GM20000 (cell line): ENCODE data around the gene WNT5A.
"Not testable (repeated sequence)": the region's sequence is repeated elsewhere in the genome, so short reads cannot be mapped to it uniquely, and the experiment has no call there.

Source experiments
- DNase-seq: peaks from one replicate; pipeline ENCODE4 v3.0.0; 2012; ENCODE audit warnings: low spot score
- CTCF ChIP-seq: IDR thresholded peaks from 2 replicates; pipeline ENCODE4 v1.5.1; 2012; ENCODE audit warnings: mild to moderate bottlenecking, control low read depth; ENCODE audit errors: extremely low read depth, missing control alignments

WNT5A gene

GRCh38 chr3:55505776-55506175, 18.7 kb upstream of the WNT5A start:
- DNase-seq, result no peak
- no peak for TF ChIP-seq CTCF

- not testable (repeated sequence) for DNase-seq
These were observed 18.0 kb upstream of the WNT5A start for GRCh38 chr3:55505102-55505501.

GRCh38 chr3:55501905-55502304, 14.8 kb upstream of the WNT5A start:
- TF ChIP-seq CTCF, result no peak
- no peak for DNase-seq

- DNase-seq, result no peak
- no peak for TF ChIP-seq CTCF
These were observed 13.6 kb upstream of the WNT5A start for GRCh38 chr3:55500555-55501330.

GRCh38 chr3:55498520-55498919, 11.4 kb upstream of the WNT5A start:
- no peak for TF ChIP-seq CTCF
- no peak for DNase-seq

GRCh38 chr3:55497250-55497649, 10.1 kb upstream of the WNT5A start:
- TF ChIP-seq CTCF, result no peak
- DNase-seq, result no peak

- no peak for TF ChIP-seq CTCF
- no peak for DNase-seq
These were observed 7.9 kb upstream of the WNT5A start for GRCh38 chr3:55494976-55495375.

- no peak for DNase-seq
- no peak for TF ChIP-seq CTCF
These were observed 5.9 kb upstream of the WNT5A start for GRCh38 chr3:55492976-55493375.
